Ectodermal cell (in vitro differentiated cells): ENCODE measurements around the gene CASTOR2.

Source experiments
- H3K27ac ChIP-seq: 2 replicates; pipeline ENCODE4 v1.7.0; 2013; ENCODE audit warnings: mild to moderate bottlenecking, low read depth, low read length; ENCODE audit not compliant: insufficient read depth, poor library complexity, severe bottlenecking
- H3K27me3 ChIP-seq: 2 replicates; pipeline ENCODE4 v1.7.0; 2013; ENCODE audit warnings: mild to moderate bottlenecking, low read length; ENCODE audit not compliant: insufficient read depth, control insufficient read depth, poor library complexity, severe bottlenecking
- H3K36me3 ChIP-seq: one replicate; pipeline ENCODE4 v1.7.0; 2013; ENCODE audit warnings: low read length; ENCODE audit not compliant: control insufficient read depth, insufficient read depth
- H3K4me1 ChIP-seq: one replicate; pipeline ENCODE4 v1.7.0; 2013; ENCODE audit warnings: low read length; ENCODE audit not compliant: control insufficient read depth, insufficient read depth
- H3K4me3 ChIP-seq: 2 replicates; pipeline ENCODE4 v1.7.0; 2013; ENCODE audit warnings: low read depth, low read length, control low read depth; ENCODE audit not compliant: insufficient read depth
- H3K9me3 ChIP-seq: 2 replicates; pipeline ENCODE4 v1.7.0; 2013; ENCODE audit warnings: mild to moderate bottlenecking, low read length, moderate library complexity; ENCODE audit not compliant: control insufficient read depth
- WGBS, 2 experiments: methylation state at CpG; one replicate each; pipeline ENCODE4 v1.1.7; 2013; ENCODE audit warnings: missing lambda C conversion rate in 2 of 2; 5-methylcytosine and 5-hydroxymethylcytosine counted together

CASTOR2 gene

GRCh38 chr7:75049817-75050216 is 85.3 kb downstream of the CASTOR2 start:
- no peak overlapping the region for H3K27ac ChIP-seq
- no peak overlapping the region for H3K4me3 ChIP-seq
- H3K9me3 ChIP-seq: no peaks in the 10 kb centered on the region
- peaks cover 17% of the 10 kb centered on the region for H3K36me3 ChIP-seq
- H3K4me1 ChIP-seq: no peaks in the 10 kb centered on the region
- 93% methylated on average over 10 of the region's 10 CpGs for WGBS, 2 experiments
- no peaks in the 10 kb centered on the region for H3K27me3 ChIP-seq

DNA sequence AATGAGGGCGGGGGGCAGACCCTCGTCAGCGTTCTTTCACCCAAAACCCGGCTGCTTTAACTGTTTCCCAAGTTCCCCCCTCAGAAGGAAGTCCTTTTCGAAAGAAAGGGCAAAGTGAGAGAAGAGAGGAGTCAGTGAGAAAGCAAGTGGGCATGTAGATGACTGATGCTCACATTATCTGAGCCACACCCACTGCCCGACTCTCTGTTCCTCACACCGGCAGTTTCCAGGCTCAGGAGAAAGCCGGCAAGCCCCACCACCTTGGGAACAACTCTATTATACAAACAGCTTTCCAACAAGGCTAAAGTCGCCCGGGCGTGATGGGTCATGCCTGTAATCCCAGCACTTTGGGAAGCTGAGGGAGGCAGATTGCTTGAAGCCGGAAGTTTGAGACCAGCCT is 86.0 kb downstream of the CASTOR2 start:
- no peak overlapping the region for H3K27ac ChIP-seq
- H3K36me3 ChIP-seq: peaks cover 17% of the 10 kb centered on the region
- no peaks in the 10 kb centered on the region for H3K4me1 ChIP-seq
- H3K27me3 ChIP-seq: no peaks in the 10 kb centered on the region
- H3K9me3 ChIP-seq: no peaks in the 10 kb centered on the region
- no peak overlapping the region for H3K4me3 ChIP-seq
- WGBS, 2 experiments: 93 to 94% methylated on average over 12 of the region's 12 CpGs

- Histone ChIP-seq H3K36me3 (peaks cover 38% of the 10 kb centered on the region), H3K4me1 (no peaks in the 10 kb centered on the region), H3K27me3 (no peaks in the 10 kb centered on the region), H3K27ac (no peak overlapping the region), H3K4me3 (no peak overlapping the region), H3K9me3 (no peaks in the 10 kb centered on the region)
- 89% methylated on average over 3 of the region's 3 CpGs for WGBS, 2 experiments
Measured at GRCh38 chr7:75054744-75055143, 90.2 kb downstream of the CASTOR2 start.

GRCh38 chr7:75055155-75055554 is 90.7 kb downstream of the CASTOR2 start:
- no peak overlapping the region for H3K27ac ChIP-seq
- WGBS, 2 experiments: 93 to 96% methylated on average over 9 of the region's 9 CpGs
- H3K4me1 ChIP-seq: no peaks in the 10 kb centered on the region
- H3K4me3 ChIP-seq: no peak overlapping the region
- H3K9me3 ChIP-seq: no peaks in the 10 kb centered on the region
- H3K36me3 ChIP-seq: peaks cover 42% of the 10 kb centered on the region
- no peaks in the 10 kb centered on the region for H3K27me3 ChIP-seq

GRCh38 chr7:75055830-75056772 is 91.6 kb downstream of the CASTOR2 start:
- WGBS, 2 experiments: 95 to 96% methylated on average over 14 of the region's 14 CpGs

GRCh38 chr7:75058406-75058805 is 93.9 kb downstream of the CASTOR2 start:
- Histone ChIP-seq H3K9me3 (no peaks in the 10 kb centered on the region), H3K36me3 (peaks cover 55% of the 10 kb centered on the region), H3K27me3 (no peaks in the 10 kb centered on the region), H3K27ac (no peak overlapping the region), H3K4me3 (no peak overlapping the region), H3K4me1 (no peaks in the 10 kb centered on the region)
- WGBS, 2 experiments: 94 to 96% methylated on average over 15 of the region's 15 CpGs

More at GRCh38 chr7:75055830-75056772, 91.6 kb downstream of the CASTOR2 start:
- H3K27ac ChIP-seq: no peak overlapping the region
- H3K9me3 ChIP-seq: no peaks in the 10 kb centered on the region
- H3K27me3 ChIP-seq: no peaks in the 10 kb centered on the region
- H3K4me1 ChIP-seq: no peaks in the 10 kb centered on the region
- peaks cover 47% of the 10 kb centered on the region for H3K36me3 ChIP-seq
- H3K4me3 ChIP-seq: no peak overlapping the region

- H3K4me3 ChIP-seq: no peak overlapping the region
- no peaks in the 10 kb centered on the region for H3K27me3 ChIP-seq
- H3K36me3 ChIP-seq: peaks cover 52% of the 10 kb centered on the region
- 94 to 95% methylated on average over 8 of the region's 8 CpGs for WGBS, 2 experiments
- H3K4me1 ChIP-seq: no peaks in the 10 kb centered on the region
- H3K27ac ChIP-seq: no peak overlapping the region
- H3K9me3 ChIP-seq: no peaks in the 10 kb centered on the region
Measured at GRCh38 chr7:75064291-75064690, 99.8 kb downstream of the CASTOR2 start.

DNA sequence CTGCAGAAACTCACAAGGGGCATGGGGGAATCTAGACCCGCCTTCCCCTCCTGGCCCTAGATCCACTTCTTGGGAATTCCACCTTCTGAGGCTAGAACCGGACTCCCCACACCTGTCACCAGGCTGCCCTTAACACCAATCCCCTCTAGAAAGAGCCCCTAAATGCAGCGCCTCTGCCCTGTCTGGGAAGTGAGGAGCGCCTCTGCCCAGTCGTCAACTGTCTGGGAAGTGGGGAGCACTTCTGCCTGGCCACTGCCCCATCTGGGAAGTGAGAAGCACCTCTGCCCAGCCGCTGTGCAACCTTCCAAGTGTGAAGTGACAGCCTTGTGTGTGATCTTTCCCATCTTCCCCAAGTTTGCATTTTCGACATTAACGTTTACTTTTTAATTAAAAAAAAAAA is 100.3 kb downstream of the CASTOR2 start:
- no peaks in the 10 kb centered on the region for H3K9me3 ChIP-seq

GRCh38 chr7:75066521-75066920 is 102.0 kb downstream of the CASTOR2 start:
- Histone ChIP-seq H3K4me1 (no peaks in the 10 kb centered on the region), H3K27me3 (no peaks in the 10 kb centered on the region), H3K9me3 (no peaks in the 10 kb centered on the region), H3K4me3 (no peak overlapping the region), H3K27ac (no peak overlapping the region), H3K36me3 (peaks cover 41% of the 10 kb centered on the region)
- WGBS, 2 experiments: 96 to 97% methylated on average over 9 of the region's 9 CpGs

More for the DNA sequence above, 100.3 kb downstream of the CASTOR2 start:
- H3K27ac ChIP-seq: no peak overlapping the region
- WGBS, 2 experiments: 96 to 98% methylated on average over 8 of the region's 8 CpGs
- no peaks in the 10 kb centered on the region for H3K27me3 ChIP-seq
- peaks cover 50% of the 10 kb centered on the region for H3K36me3 ChIP-seq
- H3K4me3 ChIP-seq: no peak overlapping the region
- no peaks in the 10 kb centered on the region for H3K4me1 ChIP-seq

DNA sequence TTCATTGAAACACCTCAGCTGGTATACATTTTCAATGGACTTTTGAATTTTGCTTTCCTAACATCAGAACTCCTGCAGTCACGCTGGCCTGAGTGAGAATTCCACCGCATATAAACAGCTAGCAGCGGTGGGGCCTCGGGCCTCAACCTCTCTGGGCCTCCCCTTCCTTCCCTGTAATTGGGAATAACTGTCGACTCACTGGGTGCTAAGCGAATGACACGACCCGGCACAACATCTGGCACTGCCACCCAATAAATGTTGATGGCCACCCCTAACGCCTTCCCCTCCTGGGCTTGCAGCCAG is 108.4 kb downstream of the CASTOR2 start:
- H3K36me3 ChIP-seq: peaks cover 6% of the 10 kb centered on the region
- no peaks in the 10 kb centered on the region for H3K4me1 ChIP-seq
- H3K27me3 ChIP-seq: no peaks in the 10 kb centered on the region
- no peaks in the 10 kb centered on the region for H3K9me3 ChIP-seq
- 5 to 6% methylated on average over 9 of the region's 9 CpGs for WGBS, 2 experiments
- peak overlapping the region; percentile 93 for H3K4me3 ChIP-seq
- H3K27ac ChIP-seq: peak overlapping the region; percentile 90
